Hepatocyte (in vitro differentiated cells): Measurements from ENCODE around the gene LIN9. TPM values are rescaled to one million over a fixed set of nuclear protein-coding genes. Genes with fewer than 3 reads are reported as not detected.

Source experiments
- DNase-seq: peaks from one replicate; pipeline ENCODE4 v3.0.0-alpha.2; 2016; ENCODE audit warnings: low spot score
- H2AFZ ChIP-seq: fragments of 200-600 bp; sonication (generic); 2 replicates; pipeline ENCODE4 v1.6.0; 2016; ENCODE audit warnings: antibody characterized with exemption, mild to moderate bottlenecking
- H3K27ac ChIP-seq: fragments of 200-600 bp; sonication (generic); 2 replicates; pipeline ENCODE4 v1.5.1; 2016; ENCODE audit warnings: mild to moderate bottlenecking
- H3K27me3 ChIP-seq: fragments of 200-600 bp; sonication (generic); 2 replicates; pipeline ENCODE4 v1.6.1; 2016
- H3K36me3 ChIP-seq: fragments of 200-600 bp; sonication (generic); replicated peaks from 2 replicates; pipeline ENCODE4 v1.5.1; 2016; ENCODE audit warnings: low read depth; ENCODE audit not compliant: insufficient read depth
- H3K4me1 ChIP-seq: fragments of 200-600 bp; sonication (generic); 2 replicates; pipeline ENCODE4 v1.5.1; 2016; ENCODE audit warnings: mild to moderate bottlenecking, moderate library complexity; ENCODE audit not compliant: insufficient read depth
- H3K4me2 ChIP-seq: fragments of 200-600 bp; sonication (generic); 2 replicates; pipeline ENCODE4 v1.6.0; 2016
- H3K4me3 ChIP-seq: fragments of 200-600 bp; sonication (generic); 2 replicates; pipeline ENCODE4 v1.5.1; 2016; ENCODE audit warnings: mild to moderate bottlenecking
- H3K79me2 ChIP-seq: fragments of 200-600 bp; sonication (generic); 2 replicates; pipeline ENCODE4 v1.6.0; 2017; ENCODE audit warnings: mild to moderate bottlenecking
- H3K9me2 ChIP-seq: fragments of 200-600 bp; sonication (generic); replicated peaks from 2 replicates; pipeline ENCODE4 v1.6.0; 2017; ENCODE audit warnings: mild to moderate bottlenecking; ENCODE audit not compliant: insufficient read depth
- H3K9me3 ChIP-seq: fragments of 200-600 bp; sonication (generic); 2 replicates; pipeline ENCODE4 v1.5.1; 2016; ENCODE audit warnings: low read depth, mild to moderate bottlenecking
- H4K20me1 ChIP-seq: fragments of 200-600 bp; sonication (generic); 2 replicates; pipeline ENCODE4 v1.6.0; 2016; ENCODE audit warnings: mild to moderate bottlenecking; ENCODE audit not compliant: insufficient read depth, poor library complexity, severe bottlenecking
- EZH2 ChIP-seq: fragments of 200-600 bp; sonication (generic); IDR thresholded peaks from 2 replicates; pipeline ENCODE4 v1.6.1; 2016; ENCODE audit warnings: antibody characterized with exemption, mild to moderate bottlenecking, borderline replicate concordance
- EZH2phosphoT487 ChIP-seq: fragments of 200-600 bp; sonication (generic); IDR thresholded peaks from one replicate; pipeline ENCODE4 v1.6.1; 2018; ENCODE audit warnings: antibody characterized with exemption, mild to moderate bottlenecking, low read depth, moderate library complexity; ENCODE audit not compliant: unreplicated experiment, severe bottlenecking
- WGBS: methylation state at CpG from one replicate; pipeline ENCODE4 v1.1.6; 2016; ENCODE audit warnings: low lambda C conversion rate; ENCODE audit errors: missing lambda C conversion rate; 5-methylcytosine and 5-hydroxymethylcytosine counted together
- polyA plus RNA-seq: library from polyadenylated mRNA; unstranded; fragments of >200 nt; fragmentation: Nextera tagmentation; extraction: Ambion mirVana; gene quantifications from 2 replicates; pipeline ENCODE4 v1.2.1, GENCODE V29; 2016
- total RNA-seq: library from RNA; depleted of rRNA; stranded (reverse); fragments of >200 nt; gene quantifications from 2 replicates; pipeline ENCODE4 v1.2.3, GENCODE V29; 2014
- TF ChIP-seq, protein P1 (sequence below): fragments of 200-600 bp; sonication (generic); IDR thresholded peaks from 2 replicates; pipeline ENCODE4 v1.5.1; 2016; ENCODE audit warnings: antibody characterized with exemption, mild to moderate bottlenecking; ENCODE audit not compliant: poor library complexity

The LIN9 gene, protein sequence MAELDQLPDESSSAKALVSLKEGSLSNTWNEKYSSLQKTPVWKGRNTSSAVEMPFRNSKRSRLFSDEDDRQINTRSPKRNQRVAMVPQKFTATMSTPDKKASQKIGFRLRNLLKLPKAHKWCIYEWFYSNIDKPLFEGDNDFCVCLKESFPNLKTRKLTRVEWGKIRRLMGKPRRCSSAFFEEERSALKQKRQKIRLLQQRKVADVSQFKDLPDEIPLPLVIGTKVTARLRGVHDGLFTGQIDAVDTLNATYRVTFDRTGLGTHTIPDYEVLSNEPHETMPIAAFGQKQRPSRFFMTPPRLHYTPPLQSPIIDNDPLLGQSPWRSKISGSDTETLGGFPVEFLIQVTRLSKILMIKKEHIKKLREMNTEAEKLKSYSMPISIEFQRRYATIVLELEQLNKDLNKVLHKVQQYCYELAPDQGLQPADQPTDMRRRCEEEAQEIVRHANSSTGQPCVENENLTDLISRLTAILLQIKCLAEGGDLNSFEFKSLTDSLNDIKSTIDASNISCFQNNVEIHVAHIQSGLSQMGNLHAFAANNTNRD
- 5.7 and 6.2 TPM in 2 replicates for total RNA-seq
- polyA plus RNA-seq = 2.9 TPM in 2 replicates

DNA sequence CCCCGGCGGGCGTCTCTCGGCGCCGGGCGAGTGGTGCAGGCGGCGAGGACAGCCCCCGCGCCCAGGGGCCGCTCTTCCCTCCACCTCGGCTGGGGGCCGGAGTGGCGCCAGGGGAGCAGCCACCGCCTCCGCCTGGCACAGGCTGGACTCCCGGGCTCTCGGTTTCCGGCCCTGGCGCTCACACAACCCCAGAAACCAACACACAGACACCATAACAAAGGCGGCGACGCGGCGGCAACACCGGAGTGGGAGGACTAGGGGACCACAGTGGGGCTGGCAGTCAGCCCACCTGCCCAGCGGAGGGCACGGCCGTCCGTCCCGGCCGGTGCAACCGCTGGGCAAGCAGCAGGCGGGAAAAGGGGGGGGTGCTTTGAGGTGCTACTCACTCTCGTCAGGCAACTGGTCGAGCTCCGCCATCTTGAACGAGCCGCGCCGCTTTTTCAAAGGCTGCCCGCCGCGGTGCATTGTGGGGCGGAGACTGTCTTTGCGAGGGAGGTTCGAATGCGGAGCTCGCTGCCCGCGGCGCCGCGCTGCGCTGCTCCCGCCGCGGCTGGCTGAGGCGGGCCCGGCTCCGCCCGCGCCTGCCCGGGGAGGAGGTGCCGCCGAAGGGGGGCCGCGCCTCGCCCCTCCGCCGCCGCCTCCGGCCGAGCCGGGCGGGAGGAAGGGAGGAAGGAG lies at the start of gene LIN9:
Gene LIN9, minus strand, starts transcription at position 442 of the 675 bp plus-strand sequence. Its CDS starts 25 bp downstream, at position 417.
- DNase-seq = peak; percentile 96
- TF ChIP-seq EZH2 (no peak), EZH2phosphoT487 (no peak)
- TF ChIP-seq, protein P1, sequence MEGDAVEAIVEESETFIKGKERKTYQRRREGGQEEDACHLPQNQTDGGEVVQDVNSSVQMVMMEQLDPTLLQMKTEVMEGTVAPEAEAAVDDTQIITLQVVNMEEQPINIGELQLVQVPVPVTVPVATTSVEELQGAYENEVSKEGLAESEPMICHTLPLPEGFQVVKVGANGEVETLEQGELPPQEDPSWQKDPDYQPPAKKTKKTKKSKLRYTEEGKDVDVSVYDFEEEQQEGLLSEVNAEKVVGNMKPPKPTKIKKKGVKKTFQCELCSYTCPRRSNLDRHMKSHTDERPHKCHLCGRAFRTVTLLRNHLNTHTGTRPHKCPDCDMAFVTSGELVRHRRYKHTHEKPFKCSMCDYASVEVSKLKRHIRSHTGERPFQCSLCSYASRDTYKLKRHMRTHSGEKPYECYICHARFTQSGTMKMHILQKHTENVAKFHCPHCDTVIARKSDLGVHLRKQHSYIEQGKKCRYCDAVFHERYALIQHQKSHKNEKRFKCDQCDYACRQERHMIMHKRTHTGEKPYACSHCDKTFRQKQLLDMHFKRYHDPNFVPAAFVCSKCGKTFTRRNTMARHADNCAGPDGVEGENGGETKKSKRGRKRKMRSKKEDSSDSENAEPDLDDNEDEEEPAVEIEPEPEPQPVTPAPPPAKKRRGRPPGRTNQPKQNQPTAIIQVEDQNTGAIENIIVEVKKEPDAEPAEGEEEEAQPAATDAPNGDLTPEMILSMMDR = no peak
- H3K36me3 ChIP-seq = no peaks in the 10 kb centered on the region
- H2AFZ ChIP-seq = peak within 1 kb of the TSS; percentile 96
- no peaks in the 10 kb centered on the region for H3K9me3 ChIP-seq
- under 1% methylated on average over 42 of the region's 77 CpGs for WGBS
- H3K9me2 ChIP-seq = no peaks in the 10 kb centered on the region
- peak within 1 kb of the TSS; percentile 99 for H3K4me3 ChIP-seq
- no peaks in the 10 kb centered on the region for H4K20me1 ChIP-seq
- H3K4me1 ChIP-seq = peaks cover 10% of the 10 kb centered on the region
- H3K27ac ChIP-seq = peak within 1 kb of the TSS; percentile 84
- H3K27me3 ChIP-seq = no peaks in the 10 kb centered on the region
- H3K4me2 ChIP-seq = peak within 1 kb of the TSS; percentile 99
- H3K79me2 ChIP-seq = peaks cover 43% of the 10 kb centered on the region

DNA sequence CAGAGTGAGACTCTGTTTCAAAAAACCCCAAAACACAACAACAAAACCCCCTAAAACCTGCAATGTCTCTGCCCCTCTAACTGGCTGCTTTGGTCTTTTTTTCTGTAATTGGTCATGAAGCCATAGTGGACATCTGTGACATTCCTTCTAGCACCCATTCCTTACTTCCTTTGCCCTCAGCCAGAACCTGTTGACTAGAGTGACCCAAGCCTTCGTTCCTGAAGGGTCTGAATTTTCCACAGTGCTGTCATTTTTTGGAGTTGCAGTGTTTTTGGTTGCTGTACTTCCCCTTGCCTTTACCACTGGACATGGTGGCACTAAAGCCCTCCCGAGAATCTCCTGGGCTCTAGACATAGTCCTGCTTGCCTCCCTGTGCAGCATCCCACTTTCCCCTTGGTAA lies 48.5 kb upstream of the LIN9 start:
- 98% methylated on average over 2 of the region's 2 CpGs for WGBS
- H3K4me1 ChIP-seq = no peaks in the 10 kb centered on the region
- H3K9me2 ChIP-seq = no peaks in the 10 kb centered on the region
- H3K36me3 ChIP-seq = no peaks in the 10 kb centered on the region
- no peaks in the 10 kb centered on the region for H3K79me2 ChIP-seq
- no peak overlapping the region for H3K4me2 ChIP-seq
- no peak for TF ChIP-seq EZH2
- TF ChIP-seq, protein P1 = no peak
- no peak for TF ChIP-seq EZH2phosphoT487
- DNase-seq = no peak
- no peaks in the 10 kb centered on the region for H3K9me3 ChIP-seq
- H3K4me3 ChIP-seq = no peak overlapping the region
- no peak overlapping the region for H3K27ac ChIP-seq
- H2AFZ ChIP-seq = no peak overlapping the region
- H4K20me1 ChIP-seq = no peaks in the 10 kb centered on the region
- no peaks in the 10 kb centered on the region for H3K27me3 ChIP-seq

DNA sequence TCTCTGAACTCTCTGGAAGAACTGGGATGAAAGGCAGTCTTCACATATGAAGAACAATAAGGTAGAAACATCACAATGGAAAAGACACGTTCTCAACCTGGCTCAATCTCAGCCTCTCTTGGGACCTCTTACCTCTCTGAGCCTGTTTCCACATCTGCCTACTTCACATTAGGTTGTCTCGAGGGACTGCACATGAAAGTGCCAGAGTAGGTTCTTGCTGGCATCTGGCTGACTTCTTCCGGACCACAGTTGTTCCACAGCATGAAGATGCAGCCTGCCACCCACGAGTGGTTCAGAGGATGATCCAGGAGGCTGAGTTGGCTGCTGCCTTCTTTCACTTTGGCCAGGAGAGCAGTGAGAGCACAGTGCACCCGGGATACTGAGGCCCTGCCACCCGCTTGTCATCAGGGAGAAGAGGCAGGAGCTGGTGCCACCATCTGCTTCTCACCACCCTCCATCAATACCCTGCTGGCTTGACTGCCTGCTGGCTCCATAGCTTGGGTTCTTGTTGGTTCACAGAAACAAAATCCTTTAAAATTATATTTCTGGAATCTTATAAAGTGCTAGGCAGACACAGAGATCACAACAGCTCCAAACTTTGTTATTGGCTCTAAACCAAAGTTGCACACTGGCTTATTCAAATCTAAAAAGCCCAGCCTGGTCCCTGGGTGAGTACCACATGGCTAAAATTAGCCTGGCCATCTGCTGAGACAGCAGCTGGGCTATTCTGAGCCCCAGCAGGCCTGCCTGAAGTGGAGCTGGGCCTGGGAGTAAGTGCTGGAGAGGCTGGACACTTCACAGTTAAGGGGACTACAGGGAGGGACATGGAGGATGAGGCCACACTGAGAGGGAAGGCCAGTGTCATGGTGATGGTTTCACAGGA lies 46.9 kb upstream of the LIN9 start:
- Histone ChIP-seq H2AFZ (no peak overlapping the region), H3K27ac (no peak overlapping the region), H3K79me2 (no peaks in the 10 kb centered on the region), H3K9me2 (no peaks in the 10 kb centered on the region), H3K9me3 (no peaks in the 10 kb centered on the region), H3K4me1 (peaks cover under 1% of the 10 kb centered on the region), H3K36me3 (no peaks in the 10 kb centered on the region), H3K4me3 (no peak overlapping the region), H3K4me2 (no peak overlapping the region), H4K20me1 (no peaks in the 10 kb centered on the region), H3K27me3 (no peaks in the 10 kb centered on the region)
- no peak for DNase-seq
- TF ChIP-seq EZH2 (no peak), EZH2phosphoT487 (no peak)
- WGBS = 92% methylated on average over 6 of the region's 6 CpGs
